OCI-LY7 (cell line): ENCODE results near the gene PLXNA4. TPM values are rescaled to one million over a fixed set of nuclear protein-coding genes. Genes with fewer than 3 reads are reported as not detected.

Experiments
- BruUV-seq: library from RNA; stranded (reverse); fragments of 400-500 nt; replicated peaks from 2 replicates; lab custom pipeline; 2021; lab: Mats Ljungman, UMichigan
- CTCF ChIA-PET: fragments of 300-600 bp; sonication (Branson Sonifier 250); formaldehyde crosslinking; loops from one replicate; lab custom pipeline; 2022; ENCODE audit warnings: antibody characterized with exemption; ENCODE audit not compliant: unreplicated experiment; lab: Charles Lee
- POLR2A ChIA-PET: fragments of 300-600 bp; sonication (Branson Sonifier 250); formaldehyde crosslinking; loops from one replicate; lab custom pipeline; 2022; ENCODE audit warnings: antibody characterized with exemption; lab: Charles Lee
- DNase-seq: peaks from one replicate; pipeline ENCODE4 v3.0.0-alpha.2; 2015; ENCODE audit warnings: low spot score
- H2AFZ ChIP-seq: fragments of 200-600 bp; sonication (generic), shearing (Covaris generic); 2 replicates; pipeline ENCODE4 v1.6.1; 2014; ENCODE audit warnings: mild to moderate bottlenecking, antibody characterized with exemption, low read length, moderate library complexity
- H3K27ac ChIP-seq: fragments of 200-600 bp; sonication (generic); 2 replicates; pipeline ENCODE4 v1.5.1; 2014; ENCODE audit warnings: mixed run types, low read depth, mild to moderate bottlenecking, moderate library complexity, low read length, inconsistent platforms; ENCODE audit not compliant: poor library complexity, severe bottlenecking
- H3K36me3 ChIP-seq: fragments of 200-600 bp; sonication (generic); 2 replicates; pipeline ENCODE4 v1.6.1; 2014; ENCODE audit warnings: mild to moderate bottlenecking, antibody characterized with exemption, low read length, moderate library complexity, mixed read lengths; ENCODE audit not compliant: insufficient read depth
- H3K4me1 ChIP-seq: fragments of 200-600 bp; sonication (generic); 2 replicates; pipeline ENCODE4 v1.5.1; 2014; ENCODE audit warnings: mild to moderate bottlenecking, low read length; ENCODE audit not compliant: insufficient read depth, poor library complexity, severe bottlenecking
- H3K4me2 ChIP-seq: fragments of 200-600 bp; sonication (generic); 2 replicates; pipeline ENCODE4 v1.6.1; 2014; ENCODE audit warnings: mild to moderate bottlenecking, low read length
- H3K4me3 ChIP-seq: fragments of 200-600 bp; sonication (generic); 2 replicates; pipeline ENCODE4 v1.5.1; 2014; ENCODE audit warnings: mild to moderate bottlenecking, low read depth, low read length; ENCODE audit not compliant: poor library complexity, severe bottlenecking
- H3K79me2 ChIP-seq: fragments of 200-600 bp; sonication (generic); 2 replicates; pipeline ENCODE4 v1.6.1; 2016; ENCODE audit warnings: low read depth, mild to moderate bottlenecking, low read length, moderate library complexity, mixed read lengths; ENCODE audit not compliant: insufficient read depth
- H3K9me2 ChIP-seq: fragments of 200-600 bp; sonication (generic); 2 replicates; pipeline ENCODE4 v1.6.1; 2016; ENCODE audit warnings: mild to moderate bottlenecking, low read length, mixed read lengths; ENCODE audit not compliant: insufficient read depth
- H3K9me3 ChIP-seq: fragments of 200-600 bp; sonication (generic); 2 replicates; pipeline ENCODE4 v1.6.1; 2014; ENCODE audit warnings: mild to moderate bottlenecking, mixed run types, low read length, mixed read lengths
- H4K20me1 ChIP-seq: fragments of 200-600 bp; sonication (generic); 2 replicates; pipeline ENCODE4 v1.6.1; 2014; ENCODE audit warnings: mild to moderate bottlenecking, antibody characterized with exemption, low read length, moderate library complexity, mixed read lengths; ENCODE audit not compliant: insufficient read depth
- EZH2phosphoT487 ChIP-seq: fragments of 200-600 bp; sonication (generic); IDR thresholded peaks from 2 replicates; pipeline ENCODE4 v1.6.1; 2018; ENCODE audit warnings: low read depth, borderline replicate concordance, mild to moderate bottlenecking, mixed run types, antibody characterized with exemption, low read length, moderate library complexity, mixed read lengths
- intact Hi-C: fragments of 100-400 bp; cut with micrococcal nuclease; formaldehyde crosslinking; loops from one replicate; pipeline ENCODE4 v1.10.0; 2022; ENCODE audit not compliant: unreplicated experiment
- total RNA-seq, 2 experiments: library from RNA; depleted of rRNA in 1 of 2; stranded (reverse); fragments of >200 nt in 1 of 2; shearing (Covaris generic) in 1 of 2; gene quantifications; 2 replicates each; pipeline ENCODE4 v1.2.3, GENCODE V29; 2014 to 2022
- TF ChIP-seq, protein P1 (sequence below): fragments of 200-600 bp; sonication (generic); conservative IDR thresholded peaks from 2 replicates; pipeline ENCODE4 v1.5.1; 2014; ENCODE audit warnings: mild to moderate bottlenecking, antibody characterized with exemption, low read length, moderate library complexity, mixed read lengths

PLXNA4 gene
- total RNA-seq, 2 experiments from 2014 or later, result not detected

GRCh38 chr7:132588596-132588995 lies 12.3 kb upstream of the PLXNA4 start:
- POLR2A ChIA-PET, result no interaction called here
- no peaks in the 10 kb centered on the region for H3K9me2 ChIP-seq
- no peaks in the 10 kb centered on the region for H4K20me1 ChIP-seq
- CTCF ChIA-PET, result no interaction called here
- no peak overlapping the region for H3K27ac ChIP-seq
- no peaks in the 10 kb centered on the region for H3K36me3 ChIP-seq
- TF ChIP-seq EZH2phosphoT487, result no peak
- TF ChIP-seq, protein P1, sequence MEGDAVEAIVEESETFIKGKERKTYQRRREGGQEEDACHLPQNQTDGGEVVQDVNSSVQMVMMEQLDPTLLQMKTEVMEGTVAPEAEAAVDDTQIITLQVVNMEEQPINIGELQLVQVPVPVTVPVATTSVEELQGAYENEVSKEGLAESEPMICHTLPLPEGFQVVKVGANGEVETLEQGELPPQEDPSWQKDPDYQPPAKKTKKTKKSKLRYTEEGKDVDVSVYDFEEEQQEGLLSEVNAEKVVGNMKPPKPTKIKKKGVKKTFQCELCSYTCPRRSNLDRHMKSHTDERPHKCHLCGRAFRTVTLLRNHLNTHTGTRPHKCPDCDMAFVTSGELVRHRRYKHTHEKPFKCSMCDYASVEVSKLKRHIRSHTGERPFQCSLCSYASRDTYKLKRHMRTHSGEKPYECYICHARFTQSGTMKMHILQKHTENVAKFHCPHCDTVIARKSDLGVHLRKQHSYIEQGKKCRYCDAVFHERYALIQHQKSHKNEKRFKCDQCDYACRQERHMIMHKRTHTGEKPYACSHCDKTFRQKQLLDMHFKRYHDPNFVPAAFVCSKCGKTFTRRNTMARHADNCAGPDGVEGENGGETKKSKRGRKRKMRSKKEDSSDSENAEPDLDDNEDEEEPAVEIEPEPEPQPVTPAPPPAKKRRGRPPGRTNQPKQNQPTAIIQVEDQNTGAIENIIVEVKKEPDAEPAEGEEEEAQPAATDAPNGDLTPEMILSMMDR, result no peak
- H3K79me2 ChIP-seq, result no peaks in the 10 kb centered on the region
- no peaks in the 10 kb centered on the region for H3K4me1 ChIP-seq
- no TSS peak for BruUV-seq
- H3K4me2 ChIP-seq, result no peak overlapping the region
- H3K9me3 ChIP-seq, result no peaks in the 10 kb centered on the region
- H3K4me3 ChIP-seq, result no peak overlapping the region
- DNase-seq, result no peak
- intact Hi-C loops, result no loop called here
- no peak overlapping the region for H2AFZ ChIP-seq

GRCh38 chr7:132584796-132585494 lies 8.7 kb upstream of the PLXNA4 start:
- CTCF ChIA-PET, result no interaction called here
- no peak for DNase-seq

DNA sequence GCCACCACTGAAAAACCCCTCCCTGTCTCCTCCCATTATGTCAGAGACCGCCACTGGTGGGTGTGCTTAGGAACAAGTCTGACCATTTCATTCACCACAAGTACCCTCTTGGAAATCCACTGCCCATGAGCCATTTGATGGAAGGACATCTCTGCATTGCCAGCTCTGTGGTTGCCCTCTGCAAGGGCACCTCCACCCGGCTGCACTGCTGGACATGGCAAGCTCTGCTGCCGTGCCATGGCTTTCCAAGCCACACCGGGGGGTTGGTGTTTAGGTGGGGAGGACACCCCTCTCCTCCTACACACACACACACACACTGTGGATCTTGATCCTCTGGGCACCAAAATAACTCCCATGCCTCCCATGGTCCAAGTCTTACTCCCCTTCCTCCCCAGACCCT lies 5.2 kb upstream of the PLXNA4 start:
- CTCF ChIA-PET, result no interaction called here

More at GRCh38 chr7:132584796-132585494, 8.7 kb upstream of the PLXNA4 start:
- no peaks in the 10 kb centered on the region for H3K9me2 ChIP-seq
- intact Hi-C loops, result no loop called here
- BruUV-seq, result no TSS peak
- H3K36me3 ChIP-seq, result no peaks in the 10 kb centered on the region
- no peak overlapping the region for H3K4me2 ChIP-seq
- POLR2A ChIA-PET, result no interaction called here
- no peak overlapping the region for H3K27ac ChIP-seq
- no peak overlapping the region for H3K4me3 ChIP-seq
- H2AFZ ChIP-seq, result no peak overlapping the region
- H4K20me1 ChIP-seq, result no peaks in the 10 kb centered on the region
- no peaks in the 10 kb centered on the region for H3K79me2 ChIP-seq
- H3K9me3 ChIP-seq, result no peaks in the 10 kb centered on the region
- no peaks in the 10 kb centered on the region for H3K4me1 ChIP-seq
- no peak for TF ChIP-seq EZH2phosphoT487
- TF ChIP-seq, protein P1, result no peak

More for the DNA sequence above, 5.2 kb upstream of the PLXNA4 start:
- intact Hi-C loops, result no loop called here
- Histone ChIP-seq H3K4me2 (no peak overlapping the region), H4K20me1 (no peaks in the 10 kb centered on the region; the same call in 1 of the 2 replicates), H3K4me3 (no peak overlapping the region), H3K36me3 (no peaks in the 10 kb centered on the region), H3K79me2 (no peaks in the 10 kb centered on the region), H2AFZ (no peak overlapping the region), H3K9me2 (no peaks in the 10 kb centered on the region), H3K27ac (no peak overlapping the region), H3K9me3 (no peaks in the 10 kb centered on the region), H3K4me1 (no peaks in the 10 kb centered on the region)
- POLR2A ChIA-PET, result no interaction called here
- BruUV-seq, result no TSS peak
- DNase-seq, result no peak
- no peak for TF ChIP-seq EZH2phosphoT487
- TF ChIP-seq, protein P1, result no peak
